Measurements from ENCODE around the gene NID1.

GRCh38 chr1:236091933-236092318 is 27.0 kb upstream of the NID1 start:
- TF ChIP-seq CTCF (conservative IDR thresholded peaks at IDR 0.05): no peak
- no peak for TF ChIP-seq ZFX (IDR thresholded peaks at IDR 0.05)

Data from C4-2B (cell line).